ENCODE results near the gene HMX2. TPM values are rescaled to one million over a fixed set of nuclear protein-coding genes. Genes with fewer than 3 reads are reported as not detected.

The HMX2 gene
- total RNA-seq, 1 donor from 2014 or later, result not detected

DNA sequence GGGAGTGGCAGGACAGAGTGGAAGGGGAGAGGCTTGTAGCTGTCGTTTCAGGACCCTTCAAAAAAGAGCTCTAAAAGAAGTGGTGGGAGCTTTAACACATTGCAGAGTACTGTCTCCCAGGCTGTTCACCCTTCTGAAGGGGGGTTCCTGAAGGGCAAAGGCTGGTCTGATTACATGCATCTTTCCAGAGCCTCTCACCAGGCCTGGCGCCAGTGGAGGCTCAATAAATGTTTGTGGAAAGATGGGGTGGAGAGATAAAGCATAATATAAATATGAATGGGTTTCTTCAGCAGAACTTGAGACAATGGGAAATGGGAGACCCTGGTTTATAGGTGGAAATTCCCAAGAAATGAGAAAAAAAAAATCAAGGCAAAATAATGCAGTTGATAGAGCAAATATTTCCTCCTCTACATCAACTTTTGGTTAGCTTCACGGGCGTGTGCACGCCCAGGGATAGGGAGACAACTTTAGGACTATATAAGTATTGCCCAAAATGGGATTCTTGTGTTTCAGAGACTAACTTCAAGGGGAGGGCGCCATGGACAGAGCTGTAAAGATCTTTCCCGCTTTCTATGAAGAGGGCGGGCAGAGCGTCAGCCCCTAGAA lies 5.7 kb downstream of the HMX2 start:
- Mint-ChIP-seq H3K9me3 (ENCODE audit: unreplicated experiment) (no peaks in the 10 kb centered on the region), H3K27me3 (ENCODE audit: unreplicated experiment) (peaks cover 35% of the 10 kb centered on the region), H3K27ac (ENCODE audit: unreplicated experiment) (no peak overlapping the region), H3K36me3 (ENCODE audit: unreplicated experiment) (peaks cover 21% of the 10 kb centered on the region), H3K4me3 (ENCODE audit: unreplicated experiment) (peak overlapping the region; percentile 100), H3K4me1 (ENCODE audit: unreplicated experiment) (peaks cover 52% of the 10 kb centered on the region)
- TF ChIP-seq, protein P1, sequence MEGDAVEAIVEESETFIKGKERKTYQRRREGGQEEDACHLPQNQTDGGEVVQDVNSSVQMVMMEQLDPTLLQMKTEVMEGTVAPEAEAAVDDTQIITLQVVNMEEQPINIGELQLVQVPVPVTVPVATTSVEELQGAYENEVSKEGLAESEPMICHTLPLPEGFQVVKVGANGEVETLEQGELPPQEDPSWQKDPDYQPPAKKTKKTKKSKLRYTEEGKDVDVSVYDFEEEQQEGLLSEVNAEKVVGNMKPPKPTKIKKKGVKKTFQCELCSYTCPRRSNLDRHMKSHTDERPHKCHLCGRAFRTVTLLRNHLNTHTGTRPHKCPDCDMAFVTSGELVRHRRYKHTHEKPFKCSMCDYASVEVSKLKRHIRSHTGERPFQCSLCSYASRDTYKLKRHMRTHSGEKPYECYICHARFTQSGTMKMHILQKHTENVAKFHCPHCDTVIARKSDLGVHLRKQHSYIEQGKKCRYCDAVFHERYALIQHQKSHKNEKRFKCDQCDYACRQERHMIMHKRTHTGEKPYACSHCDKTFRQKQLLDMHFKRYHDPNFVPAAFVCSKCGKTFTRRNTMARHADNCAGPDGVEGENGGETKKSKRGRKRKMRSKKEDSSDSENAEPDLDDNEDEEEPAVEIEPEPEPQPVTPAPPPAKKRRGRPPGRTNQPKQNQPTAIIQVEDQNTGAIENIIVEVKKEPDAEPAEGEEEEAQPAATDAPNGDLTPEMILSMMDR (IDR thresholded peaks at IDR 0.05), result no peak
- DNase-seq (ENCODE audit: extremely low spot score, unreplicated experiment), result no peak

DNA sequence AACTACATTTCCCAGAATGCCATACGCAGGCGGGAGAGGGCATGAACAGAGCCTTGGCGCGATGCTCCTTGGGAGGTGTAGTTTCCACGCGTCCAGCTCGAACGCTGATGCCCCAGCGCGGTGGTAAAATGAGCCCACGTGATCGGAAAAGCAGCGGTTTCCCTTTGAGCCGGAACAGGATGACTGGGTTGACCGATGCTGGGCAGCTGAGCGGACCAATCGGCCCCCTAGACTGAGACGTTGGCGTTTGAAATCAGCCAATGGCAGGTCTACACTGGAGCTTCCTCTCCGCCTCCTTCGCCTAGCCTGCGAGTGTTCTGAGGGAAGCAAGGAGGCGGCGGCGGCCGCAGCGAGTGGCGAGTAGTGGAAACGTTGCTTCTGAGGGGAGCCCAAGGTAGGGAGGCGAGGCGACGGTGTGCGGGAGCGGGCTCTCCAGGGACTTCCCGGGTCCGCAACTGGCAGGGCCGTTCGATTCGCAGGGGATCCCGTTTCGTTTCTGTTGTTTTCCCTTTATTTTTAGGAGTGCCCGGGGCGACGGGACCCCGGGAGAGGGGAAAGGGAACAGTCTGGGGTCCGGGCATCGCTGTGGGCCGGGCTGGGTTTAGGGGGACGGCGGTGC lies 6.3 kb downstream of the HMX2 start, which contains the start of gene BUB3:
BUB3 (plus strand) TSS at position 311 of the 619 bp plus-strand sequence. CDS start 516 bp downstream, outside the sequence.
- H3K4me3 Mint-ChIP-seq (ENCODE audit: unreplicated experiment), result peak within 1 kb of the TSS; percentile 100
- peaks cover 30% of the 10 kb centered on the region for H3K27me3 Mint-ChIP-seq (ENCODE audit: unreplicated experiment)
- peak; percentile 98 for DNase-seq (ENCODE audit: extremely low spot score, unreplicated experiment)
- TF ChIP-seq, protein P1 (IDR thresholded peaks at IDR 0.05), result peak; percentile 23
- peaks cover 51% of the 10 kb centered on the region for H3K4me1 Mint-ChIP-seq (ENCODE audit: unreplicated experiment)
- peaks cover 27% of the 10 kb centered on the region for H3K36me3 Mint-ChIP-seq (ENCODE audit: unreplicated experiment)
- H3K27ac Mint-ChIP-seq (ENCODE audit: unreplicated experiment), result peak within 1 kb of the TSS; percentile 98
- no peaks in the 10 kb centered on the region for H3K9me3 Mint-ChIP-seq (ENCODE audit: unreplicated experiment)

DNA sequence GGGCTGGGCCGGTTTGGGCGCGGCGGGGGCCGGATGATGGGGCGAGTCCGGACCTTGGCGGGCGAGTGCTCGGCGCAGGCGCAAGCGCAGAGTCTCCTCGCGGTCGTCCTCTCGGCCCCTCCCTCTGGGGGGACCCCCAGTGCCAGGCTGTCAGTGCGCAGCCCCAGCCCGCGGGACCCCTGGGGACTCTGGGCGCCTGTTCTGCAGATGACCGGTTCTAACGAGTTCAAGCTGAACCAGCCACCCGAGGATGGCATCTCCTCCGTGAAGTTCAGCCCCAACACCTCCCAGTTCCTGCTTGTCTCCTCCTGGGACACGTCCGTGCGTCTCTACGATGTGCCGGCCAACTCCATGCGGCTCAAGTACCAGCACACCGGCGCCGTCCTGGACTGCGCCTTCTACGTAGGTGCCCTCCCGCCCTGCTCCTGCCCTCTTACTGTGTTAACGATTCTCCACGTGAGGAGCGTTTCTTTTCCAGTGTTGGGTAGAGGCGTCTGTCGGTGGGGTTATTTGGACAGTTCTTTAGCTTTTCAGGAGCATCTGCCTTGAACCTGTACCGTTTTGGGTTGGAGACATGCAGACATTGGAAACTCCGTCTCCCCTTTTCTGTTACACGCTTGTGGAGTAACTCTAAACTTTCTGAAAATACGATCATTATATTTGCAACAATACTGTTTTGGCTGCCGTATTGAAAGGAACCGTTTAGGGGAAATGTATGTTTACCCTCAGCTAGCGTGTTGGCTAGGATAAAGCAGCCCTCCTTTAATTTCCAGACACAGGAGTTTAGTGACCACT lies 7.0 kb downstream of the HMX2 start:
- TF ChIP-seq, protein P1 (IDR thresholded peaks at IDR 0.05), result no peak
- Mint-ChIP-seq H3K4me1 (ENCODE audit: unreplicated experiment) (peaks cover 49% of the 10 kb centered on the region), H3K27me3 (ENCODE audit: unreplicated experiment) (peaks cover 26% of the 10 kb centered on the region), H3K4me3 (ENCODE audit: unreplicated experiment) (peak overlapping the region; percentile 100), H3K27ac (ENCODE audit: unreplicated experiment) (peak overlapping the region; percentile 98), H3K9me3 (ENCODE audit: unreplicated experiment) (no peaks in the 10 kb centered on the region), H3K36me3 (ENCODE audit: unreplicated experiment) (peaks cover 28% of the 10 kb centered on the region)
- DNase-seq (ENCODE audit: extremely low spot score, unreplicated experiment), result peak; percentile 88

DNA sequence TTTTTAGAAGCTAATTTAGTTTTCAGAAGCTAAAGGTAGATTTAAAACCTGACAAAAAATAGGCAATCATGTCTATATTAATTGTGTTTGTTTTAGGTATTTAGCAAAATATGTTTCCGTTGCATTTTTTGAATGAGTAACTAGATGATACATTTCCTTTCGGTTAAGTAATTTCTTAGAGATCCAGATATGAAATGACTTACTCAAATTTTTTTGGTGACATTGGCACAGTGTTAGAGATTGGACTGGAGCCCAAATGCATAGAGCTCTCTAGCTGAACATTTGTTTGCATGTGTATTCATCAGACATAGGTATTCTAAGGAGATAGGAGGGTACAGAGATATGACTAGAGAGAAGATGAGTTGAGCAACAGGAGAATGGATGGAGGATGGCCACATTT lies 8.1 kb downstream of the HMX2 start:
- TF ChIP-seq, protein P1 (IDR thresholded peaks at IDR 0.05), result no peak
- H3K4me3 Mint-ChIP-seq (ENCODE audit: unreplicated experiment), result no peak overlapping the region
- H3K27me3 Mint-ChIP-seq (ENCODE audit: unreplicated experiment), result peaks cover 17% of the 10 kb centered on the region
- H3K4me1 Mint-ChIP-seq (ENCODE audit: unreplicated experiment), result peaks cover 37% of the 10 kb centered on the region
- H3K27ac Mint-ChIP-seq (ENCODE audit: unreplicated experiment), result no peak overlapping the region
- peaks cover 36% of the 10 kb centered on the region for H3K36me3 Mint-ChIP-seq (ENCODE audit: unreplicated experiment)
- no peaks in the 10 kb centered on the region for H3K9me3 Mint-ChIP-seq (ENCODE audit: unreplicated experiment)
- DNase-seq (ENCODE audit: extremely low spot score, unreplicated experiment), result no peak

DNA sequence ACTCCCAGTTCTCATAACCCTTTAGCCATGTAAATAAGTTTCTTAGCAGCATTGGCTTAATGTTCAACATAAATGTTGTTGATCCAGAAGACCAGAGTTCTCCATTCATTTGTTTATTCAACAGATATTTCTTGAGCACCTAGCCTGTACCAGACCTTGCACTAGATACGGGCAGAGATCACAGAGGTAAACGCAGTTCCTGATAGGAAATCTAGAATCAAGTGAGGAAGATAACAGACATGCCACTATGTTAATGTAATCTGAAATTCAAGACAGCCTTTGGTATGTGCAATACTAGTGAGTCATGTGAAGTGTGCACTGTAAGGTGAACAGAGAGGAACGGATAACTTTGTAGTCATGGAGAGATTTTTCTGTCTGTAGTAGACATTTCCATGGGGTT lies 9.3 kb downstream of the HMX2 start:
- peaks cover 44% of the 10 kb centered on the region for H3K36me3 Mint-ChIP-seq (ENCODE audit: unreplicated experiment)
- TF ChIP-seq, protein P1 (IDR thresholded peaks at IDR 0.05), result no peak
- no peak overlapping the region for H3K4me3 Mint-ChIP-seq (ENCODE audit: unreplicated experiment)
- peaks cover 35% of the 10 kb centered on the region for H3K4me1 Mint-ChIP-seq (ENCODE audit: unreplicated experiment)
- no peak overlapping the region for H3K27ac Mint-ChIP-seq (ENCODE audit: unreplicated experiment)
- no peaks in the 10 kb centered on the region for H3K9me3 Mint-ChIP-seq (ENCODE audit: unreplicated experiment)
- peaks cover 7% of the 10 kb centered on the region for H3K27me3 Mint-ChIP-seq (ENCODE audit: unreplicated experiment)
- DNase-seq (ENCODE audit: extremely low spot score, unreplicated experiment), result no peak

Data from osteocyte (in vitro differentiated cells).